ENCODE measurements around the gene SH3BP5.

DNA sequence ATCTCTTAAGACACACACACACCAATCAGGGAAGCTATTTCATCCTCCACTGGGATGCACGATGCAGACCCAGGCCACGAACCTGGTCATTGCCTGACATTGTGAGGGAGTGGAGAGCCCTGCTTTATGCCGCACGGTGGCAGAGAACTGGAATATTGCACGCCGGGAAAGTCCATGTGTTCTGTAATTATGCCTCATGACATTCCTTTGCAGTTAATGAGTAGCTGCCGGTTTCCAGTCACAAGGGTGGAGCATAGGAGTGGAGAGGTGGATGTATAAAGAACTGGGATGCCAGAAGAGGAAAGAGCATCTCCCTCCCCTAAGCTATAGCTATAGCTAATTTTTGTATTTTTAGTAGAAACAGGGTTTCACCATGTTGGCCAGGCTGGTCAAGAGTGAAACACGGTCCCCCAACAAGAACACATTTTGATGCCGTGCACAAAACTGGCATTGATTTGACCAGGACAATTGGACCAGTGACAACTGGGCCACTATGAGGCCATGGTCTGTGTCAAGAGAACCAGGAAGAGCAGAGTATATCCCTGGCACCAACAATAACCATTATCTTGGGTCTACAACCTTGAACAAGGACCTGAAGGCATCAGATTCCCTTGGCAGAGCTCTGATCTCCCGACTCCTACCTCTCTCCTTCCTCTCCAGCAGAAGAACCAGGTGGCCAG lies 51.4 kb downstream of the SH3BP5 start:
- TF ChIP-seq, protein P1, sequence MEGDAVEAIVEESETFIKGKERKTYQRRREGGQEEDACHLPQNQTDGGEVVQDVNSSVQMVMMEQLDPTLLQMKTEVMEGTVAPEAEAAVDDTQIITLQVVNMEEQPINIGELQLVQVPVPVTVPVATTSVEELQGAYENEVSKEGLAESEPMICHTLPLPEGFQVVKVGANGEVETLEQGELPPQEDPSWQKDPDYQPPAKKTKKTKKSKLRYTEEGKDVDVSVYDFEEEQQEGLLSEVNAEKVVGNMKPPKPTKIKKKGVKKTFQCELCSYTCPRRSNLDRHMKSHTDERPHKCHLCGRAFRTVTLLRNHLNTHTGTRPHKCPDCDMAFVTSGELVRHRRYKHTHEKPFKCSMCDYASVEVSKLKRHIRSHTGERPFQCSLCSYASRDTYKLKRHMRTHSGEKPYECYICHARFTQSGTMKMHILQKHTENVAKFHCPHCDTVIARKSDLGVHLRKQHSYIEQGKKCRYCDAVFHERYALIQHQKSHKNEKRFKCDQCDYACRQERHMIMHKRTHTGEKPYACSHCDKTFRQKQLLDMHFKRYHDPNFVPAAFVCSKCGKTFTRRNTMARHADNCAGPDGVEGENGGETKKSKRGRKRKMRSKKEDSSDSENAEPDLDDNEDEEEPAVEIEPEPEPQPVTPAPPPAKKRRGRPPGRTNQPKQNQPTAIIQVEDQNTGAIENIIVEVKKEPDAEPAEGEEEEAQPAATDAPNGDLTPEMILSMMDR (IDR thresholded peaks at IDR 0.05), result no peak
- TF ChIP-seq POLR2A (IDR thresholded peaks at IDR 0.05), result no peak
